GM19193 (cell line): ENCODE measurements around the gene ECHS1.

Source experiments
- POLR2A ChIP-seq: IDR thresholded peaks from 4 replicates; pipeline ENCODE4 v1.6.1; 2011; ENCODE audit not compliant: insufficient read depth, insufficient read length; ENCODE audit errors: extremely low read depth

ECHS1 gene

GRCh38 chr10:133390597-133391248 is 17.6 kb upstream of the ECHS1 start:
- TF ChIP-seq POLR2A, result no peak

GRCh38 chr10:133388973-133389818 is 16.0 kb upstream of the ECHS1 start:
- peak; percentile 55 for TF ChIP-seq POLR2A

GRCh38 chr10:133388236-133388972 is 15.2 kb upstream of the ECHS1 start:
- TF ChIP-seq POLR2A, result no peak

GRCh38 chr10:133385214-133385613 is 12.1 kb upstream of the ECHS1 start:
- no peak for TF ChIP-seq POLR2A

- TF ChIP-seq POLR2A, result no peak
Observed at GRCh38 chr10:133384071-133384470, 10.9 kb upstream of the ECHS1 start.

- no peak for TF ChIP-seq POLR2A
Observed at GRCh38 chr10:133383551-133383950, 10.4 kb upstream of the ECHS1 start.

- TF ChIP-seq POLR2A, result no peak
Observed at GRCh38 chr10:133381036-133381435, 7.9 kb upstream of the ECHS1 start.

GRCh38 chr10:133379801-133380666 is 6.9 kb upstream of the ECHS1 start:
- TF ChIP-seq POLR2A, result no peak

GRCh38 chr10:133379152-133379800 is 6.1 kb upstream of the ECHS1 start, which contains the start of gene PAOX:
Gene PAOX (plus strand): TSS chr10:133379262. CDS start chr10:133379317, 55 bp downstream.
- peak; percentile 58 for TF ChIP-seq POLR2A

- TF ChIP-seq POLR2A, result peak; percentile 49
Observed at GRCh38 chr10:133378251-133379096, 5.3 kb upstream of the ECHS1 start.

GRCh38 chr10:133377818-133378250 is 4.7 kb upstream of the ECHS1 start:
- no peak for TF ChIP-seq POLR2A

GRCh38 chr10:133377025-133377817 is 4.1 kb upstream of the ECHS1 start:
- no peak for TF ChIP-seq POLR2A
